PFSK-1 (cell line): ENCODE measurements around the gene NOL6.

Experiments
- POLR2AphosphoS5 ChIP-seq: IDR thresholded peaks from 2 replicates; pipeline ENCODE4 v1.6.1; 2012; ENCODE audit warnings: low read depth, mild to moderate bottlenecking, control low read depth, low read length, moderate library complexity
- REST ChIP-seq, 2 experiments: IDR thresholded peaks; 2 replicates each; pipeline versions ENCODE4 v1.6.1 to v1.8.0; 2011 to 2012; ENCODE audit warnings: low read depth in 2 of 2, low read length in 2 of 2, control low read depth in 1 of 2, inconsistent platforms in 1 of 2, mild to moderate bottlenecking in 1 of 2, moderate library complexity in 1 of 2; ENCODE audit not compliant: insufficient read depth in 1 of 2
- TAF1 ChIP-seq: IDR thresholded peaks from 2 replicates; pipeline ENCODE4 v1.6.1; 2012; ENCODE audit warnings: low read length, control low read depth, borderline replicate concordance; ENCODE audit not compliant: insufficient read depth

GRCh38 chr9:33468797-33469621, 4.7 kb downstream of the NOL6 start:
- no peak for TF ChIP-seq POLR2AphosphoS5
- no peak for TF ChIP-seq TAF1
- no peak for TF ChIP-seq REST (IDR thresholded peaks at IDR 0.05; ENCODE audit: insufficient read depth in 1 of 2, low read depth in 2 of 2, low read length in 2 of 2)
